HepG2 (cell line): ENCODE results near the gene MICB. TPM values are rescaled to one million over a fixed set of nuclear protein-coding genes. Genes with fewer than 3 reads are reported as not detected.

Source experiments
- ATAC-seq: fragments of 200-7000 bp; cut with Tn5 transposase; 3 replicates; pipeline ENCODE4 v1.9.1; 2020; ENCODE audit warnings: mild to moderate bottlenecking, moderate library complexity
- BruUV-seq: library from RNA; stranded (reverse); fragments of 400-500 nt; replicated peaks from 2 replicates; lab custom pipeline; 2021; lab: Mats Ljungman, UMichigan
- CTCF ChIA-PET: fragments of 300-600 bp; formaldehyde crosslinking; extraction: SDS; loops from one replicate; lab custom pipeline; 2021; ENCODE audit warnings: low total read pairs, inconsistent platforms, low intra/inter-chr PET ratio; lab: Yijun Ruan, JAX
- POLR2A ChIA-PET: fragments of 350-600 bp; sonication (Branson Sonifier 250); formaldehyde crosslinking; loops from one replicate; lab custom pipeline; 2020; ENCODE audit warnings: antibody characterized with exemption, inconsistent platforms; lab: Yijun Ruan, JAX
- DNase-seq: peaks from one replicate; pipeline ENCODE4 v3.0.0-alpha.2; 2015; ENCODE audit warnings: low spot score
- FAIRE-seq: peaks from 3 replicates; lab custom pipeline; 2011; peaks lifted over from hg19 to GRCh38; lab: Jason Lieb, UNC
- H2AFZ ChIP-seq: one replicate; pipeline ENCODE4 v1.6.1; 2011; ENCODE audit warnings: low read length, inconsistent platforms
- H3K27ac ChIP-seq: fragments of 300-600 bp; 3 replicates; pipeline ENCODE4 v1.8.0; 2011; ENCODE audit warnings: mixed run types, mild to moderate bottlenecking, mixed read lengths, low read length, inconsistent platforms; ENCODE audit not compliant: insufficient read depth; ENCODE audit errors: extremely low read length
- H3K27me3 ChIP-seq, 2 experiments: fragments of 200-600 bp in 1 of 2; 2 replicates in 1 of 2; 3 replicates in 1 of 2; pipeline versions ENCODE4 v1.6.0 to v1.8.0; 2011; ENCODE audit warnings: low read length in 2 of 2, mild to moderate bottlenecking in 2 of 2, moderate library complexity in 2 of 2, inconsistent platforms in 1 of 2; ENCODE audit not compliant: insufficient read depth in 2 of 2, control insufficient read depth in 1 of 2
- H3K36me3 ChIP-seq, 2 experiments: fragments of 200-600 bp in 1 of 2; replicated peaks in 1 of 2; 2 replicates in 1 of 2; 3 replicates in 1 of 2; pipeline versions ENCODE4 v1.5.1 to v1.8.0; 2011; ENCODE audit warnings: low read length in 2 of 2, inconsistent platforms in 1 of 2; ENCODE audit not compliant: insufficient read depth in 2 of 2, control insufficient read depth in 1 of 2
- H3K4me1 ChIP-seq: 2 replicates; pipeline ENCODE4 v1.5.1; 2012; ENCODE audit warnings: low read length, inconsistent platforms; ENCODE audit not compliant: insufficient read depth
- H3K4me2 ChIP-seq: 2 replicates; pipeline ENCODE4 v1.6.0; 2011; ENCODE audit warnings: low read depth, low read length, inconsistent platforms
- H3K4me3 ChIP-seq, 3 experiments: fragments of 200-600 bp in 1 of 3; sonication (generic), shearing (Covaris generic) in 1 of 3; replicated peaks in 1 of 3; 2 replicates each; pipeline ENCODE4 v1.5.1; 2011 to 2016; ENCODE audit warnings: low read length in 3 of 3, inconsistent platforms in 2 of 3, low read depth in 2 of 3, mild to moderate bottlenecking in 2 of 3, control low read depth in 1 of 3, mixed read lengths in 1 of 3; ENCODE audit not compliant: insufficient read depth in 1 of 3
- H3K79me2 ChIP-seq: one replicate; pipeline ENCODE4 v1.6.1; 2011; ENCODE audit warnings: low read length, inconsistent platforms; ENCODE audit not compliant: insufficient read depth
- H3K9ac ChIP-seq: 2 replicates; pipeline ENCODE4 v1.6.0; 2011; ENCODE audit warnings: mild to moderate bottlenecking, low read depth, low read length, inconsistent platforms; ENCODE audit not compliant: insufficient read depth
- H3K9me3 ChIP-seq: 2 replicates; pipeline ENCODE4 v1.5.1; 2012; ENCODE audit warnings: mild to moderate bottlenecking, low read length
- H4K20me1 ChIP-seq: 2 replicates; pipeline ENCODE4 v1.6.0; 2011; ENCODE audit warnings: inconsistent platforms, mild to moderate bottlenecking, low read length, moderate library complexity; ENCODE audit not compliant: insufficient read depth
- EED ChIP-seq: sonication (generic); formaldehyde crosslinking; IDR thresholded peaks from 2 replicates; pipeline ENCODE4 v1.5.0; 2020; ENCODE audit warnings: mild to moderate bottlenecking, missing genetic modification reagents
- MEF2D ChIP-seq: sonication (generic); formaldehyde crosslinking; IDR thresholded peaks from 2 replicates; pipeline ENCODE4 v1.5.1; 2020; ENCODE audit warnings: mild to moderate bottlenecking, missing genetic modification reagents
- RAD51 ChIP-seq: fragments of 450-650 bp; IDR thresholded peaks from 2 replicates; pipeline ENCODE4 v1.6.1; 2016; ENCODE audit warnings: borderline replicate concordance
- RFX1 ChIP-seq: fragments of 450-650 bp; IDR thresholded peaks from 2 replicates; pipeline ENCODE4 v1.6.1; 2017
- RXRA ChIP-seq: sonication (generic); formaldehyde crosslinking; IDR thresholded peaks from 2 replicates; pipeline ENCODE4 v1.5.1; 2020; ENCODE audit warnings: missing genetic modification reagents
- SRF ChIP-seq: IDR thresholded peaks from 2 replicates; pipeline ENCODE4 v1.6.1; 2011; ENCODE audit warnings: mild to moderate bottlenecking, low read depth, low read length, moderate library complexity
- ZFP37 ChIP-seq: sonication (generic); formaldehyde crosslinking; IDR thresholded peaks from 2 replicates; pipeline ENCODE4 v1.4.0; 2020; ENCODE audit warnings: missing genetic modification reagents, borderline replicate concordance
- ZNF234 ChIP-seq: sonication (generic); formaldehyde crosslinking; conservative IDR thresholded peaks from 2 replicates; pipeline ENCODE4 v1.5.1; 2020; ENCODE audit warnings: mild to moderate bottlenecking, missing genetic modification reagents
- ZNF30 ChIP-seq: sonication (generic); formaldehyde crosslinking; IDR thresholded peaks from 2 replicates; pipeline ENCODE4 v1.5.0; 2020; ENCODE audit warnings: mild to moderate bottlenecking, missing genetic modification reagents
- ZNF747 ChIP-seq: sonication (generic); formaldehyde crosslinking; IDR thresholded peaks from 2 replicates; pipeline ENCODE4 v1.8.1; 2023; ENCODE audit warnings: missing genetic modification reagents, mild to moderate bottlenecking, borderline replicate concordance
- ZNF782 ChIP-seq: sonication (generic); formaldehyde crosslinking; IDR thresholded peaks from 2 replicates; pipeline ENCODE4 v1.4.0; 2020; ENCODE audit warnings: missing genetic modification reagents, mild to moderate bottlenecking, borderline replicate concordance
- WGBS: methylation state at CpG from one replicate; pipeline ENCODE4 v1.1.6; 2017; ENCODE audit warnings: low lambda C conversion rate; 5-methylcytosine and 5-hydroxymethylcytosine counted together
- in situ Hi-C: cut with HindIII; loops from 2 replicates; pipeline ENCODE4 v1.10.0; 2017; ENCODE audit warnings: low pct_unique_long_range_greater_than_20kb; ENCODE audit not compliant: extremely low pct_ligation_motif_present
- intact Hi-C: fragments of 100-400 bp; cut with micrococcal nuclease; formaldehyde crosslinking; loops from one replicate; pipeline ENCODE4 v1.10.0; 2022; ENCODE audit not compliant: unreplicated experiment
- polyA plus RNA-seq, 8 experiments: library from polyadenylated mRNA; depleted of rRNA in 3 of 8; stranded (reverse) in 7 of 8; unstranded in 1 of 8; fragments of >200 nt; fragmentation: Illumina TruSeq in 4 of 8; extraction: Trizol in 4 of 8; gene quantifications; 2 replicates each; pipeline versions ENCODE4 v1.2.1 to v1.2.3, GENCODE V29; 2011 to 2016; ENCODE audit warnings: low read depth in 4 of 8, missing spikeins in 1 of 8, mixed read lengths in 1 of 8; ENCODE audit not compliant: insufficient read depth in 1 of 8
- total RNA-seq, 5 experiments: library from RNA; depleted of rRNA; stranded (reverse); fragments of >200 nt; fragmentation: Illumina TruSeq; extraction: Trizol; gene quantifications; 2 replicates each; pipeline ENCODE4 v1.2.3, GENCODE V29; 2016; ENCODE audit warnings: low read depth in 1 of 5
- TF ChIP-seq, protein P1 (sequence below): sonication (generic); formaldehyde crosslinking; IDR thresholded peaks from 2 replicates; pipeline ENCODE4 v1.9.0; 2021; ENCODE audit warnings: missing genetic modification reagents, borderline replicate concordance

Gene MICB
- total and polyA plus RNA-seq, 2 of the 13 experiments (the other 11 are each of a cell fraction or from before 2014, with no cell fraction given): 12.5 to 12.8 TPM

DNA sequence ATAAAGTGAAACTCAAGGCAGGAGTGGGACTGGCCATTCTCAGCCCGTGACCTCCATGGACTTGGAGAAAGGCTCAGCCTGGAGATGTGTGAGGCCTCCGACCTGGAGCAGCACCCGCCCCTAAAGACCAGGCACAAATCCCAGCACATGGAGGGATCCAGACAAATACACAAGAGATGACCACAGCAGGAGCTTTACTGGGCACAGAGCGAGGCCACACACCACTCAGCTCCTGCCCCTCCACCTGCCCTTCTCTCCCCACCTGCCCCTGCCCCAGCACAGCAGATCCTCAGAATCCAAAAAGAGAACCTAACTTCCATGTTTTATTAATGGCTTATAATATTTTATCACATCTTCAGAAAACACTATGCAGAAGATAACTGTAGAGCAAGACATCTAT lies 20.4 kb upstream of the MICB start:
- H3K36me3 ChIP-seq: no peaks in the 10 kb centered on the region
- no peak overlapping the region for H3K4me3 ChIP-seq
- ATAC-seq (no peak), DNase-seq (no peak), FAIRE-seq (no peak)
- 30% methylated on average over 4 of the region's 4 CpGs for WGBS
- peaks cover 12 to 65% of the 10 kb centered on the region in 2 experiments; a peak in 4 of 5 replicates for H3K27me3 ChIP-seq
- peaks cover 13% of the 10 kb centered on the region for H3K4me1 ChIP-seq
- intact Hi-C loops: no loop called here
- TF ChIP-seq RFX1: no peak
- no peak for TF ChIP-seq ZFP37 (CRISPR knock-in tag)
- no peak for TF ChIP-seq MEF2D (CRISPR knock-in tag)
- TF ChIP-seq ZNF782 (CRISPR knock-in tag): no peak
- TF ChIP-seq, protein P1, sequence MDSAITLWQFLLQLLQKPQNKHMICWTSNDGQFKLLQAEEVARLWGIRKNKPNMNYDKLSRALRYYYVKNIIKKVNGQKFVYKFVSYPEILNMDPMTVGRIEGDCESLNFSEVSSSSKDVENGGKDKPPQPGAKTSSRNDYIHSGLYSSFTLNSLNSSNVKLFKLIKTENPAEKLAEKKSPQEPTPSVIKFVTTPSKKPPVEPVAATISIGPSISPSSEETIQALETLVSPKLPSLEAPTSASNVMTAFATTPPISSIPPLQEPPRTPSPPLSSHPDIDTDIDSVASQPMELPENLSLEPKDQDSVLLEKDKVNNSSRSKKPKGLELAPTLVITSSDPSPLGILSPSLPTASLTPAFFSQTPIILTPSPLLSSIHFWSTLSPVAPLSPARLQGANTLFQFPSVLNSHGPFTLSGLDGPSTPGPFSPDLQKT (CRISPR knock-in tag): no peak
- no peak for TF ChIP-seq EED
- TF ChIP-seq ZNF234 (CRISPR knock-in tag): no peak
- no peak for TF ChIP-seq RXRA (CRISPR knock-in tag)
- no peak for TF ChIP-seq ZNF747
- TF ChIP-seq ZNF30 (CRISPR knock-in tag): no peak
- TF ChIP-seq SRF: no peak
- TF ChIP-seq RAD51: no peak
- no peaks in the 10 kb centered on the region for H3K79me2 ChIP-seq
- no peak overlapping the region for H3K27ac ChIP-seq
- H3K9ac ChIP-seq: no peak overlapping the region
- H3K4me2 ChIP-seq: no peak overlapping the region
- no TSS peak for BruUV-seq
- no peaks in the 10 kb centered on the region for H4K20me1 ChIP-seq
- in situ Hi-C loops: no loop called here
- no peak overlapping the region for H2AFZ ChIP-seq
- H3K9me3 ChIP-seq: no peaks in the 10 kb centered on the region
- POLR2A ChIA-PET: no interaction called here
- CTCF ChIA-PET: no interaction called here
